ENCODE results near the gene ANTXRL.
"Not testable (repeated sequence)": the region's sequence is repeated elsewhere in the genome, so short reads cannot be mapped to it uniquely, and the experiment has no call there.

Gene ANTXRL

DNA sequence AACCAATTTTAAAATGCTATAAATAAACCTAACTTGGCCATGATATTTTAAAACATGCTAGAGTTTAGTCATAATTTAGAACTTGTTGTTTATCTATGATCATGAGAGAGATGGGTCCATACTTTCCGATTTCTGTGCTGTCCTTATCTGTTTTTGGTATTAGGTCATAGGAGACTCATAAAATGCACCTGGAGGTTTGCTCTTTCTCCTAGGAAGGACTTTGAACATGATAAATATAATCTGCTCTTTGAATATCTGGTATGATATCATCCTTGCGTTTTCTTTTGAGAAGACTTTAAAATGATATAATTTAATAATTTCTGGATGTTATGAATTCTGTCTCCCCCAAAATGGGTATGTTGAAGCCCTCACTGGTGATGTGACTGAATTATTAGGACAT is 9.0 kb upstream of the ANTXRL start:
- DNase-seq, result no peak

DNA sequence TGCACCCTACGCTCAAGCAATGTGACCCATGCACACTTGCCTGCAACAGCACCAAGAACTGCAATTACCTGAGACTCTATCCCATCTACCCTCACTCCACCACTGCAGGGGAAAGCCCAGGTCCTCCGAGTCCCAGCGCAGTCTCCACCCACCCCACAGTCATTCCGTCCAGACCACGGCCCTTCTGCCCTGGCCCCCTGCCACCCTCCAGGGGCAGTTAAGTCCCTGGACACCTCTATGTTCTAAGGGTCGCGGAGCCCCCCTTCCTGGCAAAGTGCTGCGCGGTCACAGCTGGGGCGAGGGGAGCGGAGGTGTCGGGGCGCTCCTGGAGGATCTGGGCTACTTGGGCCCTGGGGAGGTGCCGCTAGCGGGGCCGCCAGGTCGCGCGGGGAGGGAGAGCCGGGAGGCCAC is 4.4 kb upstream of the ANTXRL start:
- DNase-seq, result not testable (repeated sequence)

DNA sequence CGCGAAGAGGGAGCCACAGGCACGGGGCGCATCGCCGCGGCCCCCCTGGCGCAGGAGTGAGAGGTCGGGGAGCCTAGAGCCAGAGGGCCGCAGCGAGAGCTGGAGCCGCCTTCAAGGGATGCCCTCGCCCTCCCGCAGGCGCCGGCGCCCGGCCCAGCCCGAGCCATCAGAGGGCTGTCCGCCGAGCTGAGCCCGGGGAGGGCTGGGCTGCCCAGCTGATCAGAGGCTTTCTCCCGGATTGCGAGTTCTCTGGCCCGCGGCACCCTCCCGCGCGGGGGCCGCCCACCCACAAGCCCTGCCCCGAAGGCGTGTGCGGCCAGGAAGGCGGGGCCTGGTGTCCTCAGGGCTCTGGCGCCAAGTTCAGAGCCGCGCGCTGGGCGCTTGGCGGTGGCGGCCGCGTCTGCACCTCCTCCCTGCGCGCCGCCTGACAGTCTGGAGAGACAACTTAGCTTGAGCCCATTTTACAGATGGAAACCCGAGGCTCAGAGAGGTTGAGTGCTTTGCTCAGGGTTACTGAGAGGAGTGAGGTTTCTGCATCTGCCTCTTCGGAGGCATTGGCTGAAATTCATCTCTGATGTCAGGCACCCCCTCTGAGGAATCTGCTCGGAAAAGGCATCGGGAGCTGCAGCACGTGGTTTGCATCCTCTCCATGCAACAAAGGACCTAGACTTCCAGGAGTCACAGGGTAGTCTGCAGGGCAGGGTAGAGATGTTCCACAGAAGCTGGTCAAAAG is 3.8 kb upstream of the ANTXRL start:
- DNase-seq, result no peak

DNA sequence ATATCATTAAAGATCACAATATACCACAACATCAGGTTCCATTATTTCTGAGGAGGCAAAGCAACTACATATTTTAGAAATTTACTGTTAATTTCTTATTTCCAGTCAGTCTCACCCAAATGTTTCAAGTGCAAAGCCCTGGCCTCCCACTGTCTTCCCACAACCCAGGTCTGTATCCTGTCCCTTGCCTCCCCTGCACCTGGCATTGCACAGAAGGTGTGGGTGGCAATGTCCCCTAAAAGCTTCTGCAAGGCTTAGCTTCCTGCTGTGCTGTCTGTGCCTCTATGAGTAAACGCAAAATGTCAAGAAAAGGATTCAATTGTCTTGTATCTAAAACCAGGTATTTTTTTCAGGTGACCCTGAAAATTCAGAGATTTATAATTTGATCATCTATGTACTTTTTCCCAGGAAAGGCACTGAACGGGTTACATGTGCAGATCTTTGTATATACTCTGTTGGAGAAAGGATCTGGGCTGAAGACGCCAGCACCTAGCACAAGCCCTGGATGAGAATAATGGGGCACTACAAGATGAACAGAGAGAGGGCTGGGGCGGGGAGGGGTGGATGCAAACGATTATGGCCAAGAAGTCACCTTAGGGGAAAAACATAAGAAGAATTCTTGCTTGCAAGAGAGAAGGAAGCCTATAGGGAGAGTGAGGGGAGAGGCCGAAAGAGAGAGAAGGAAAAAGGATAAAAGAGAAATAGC is 3.1 kb upstream of the ANTXRL start:
- DNase-seq, result no peak

- peak; percentile 24 for DNase-seq
Measured at GRCh38 chr10:46284286-46285229, 2.2 kb upstream of the ANTXRL start.

- DNase-seq, result no peak
Measured at GRCh38 chr10:46285300-46285699, 1.5 kb upstream of the ANTXRL start.

DNA sequence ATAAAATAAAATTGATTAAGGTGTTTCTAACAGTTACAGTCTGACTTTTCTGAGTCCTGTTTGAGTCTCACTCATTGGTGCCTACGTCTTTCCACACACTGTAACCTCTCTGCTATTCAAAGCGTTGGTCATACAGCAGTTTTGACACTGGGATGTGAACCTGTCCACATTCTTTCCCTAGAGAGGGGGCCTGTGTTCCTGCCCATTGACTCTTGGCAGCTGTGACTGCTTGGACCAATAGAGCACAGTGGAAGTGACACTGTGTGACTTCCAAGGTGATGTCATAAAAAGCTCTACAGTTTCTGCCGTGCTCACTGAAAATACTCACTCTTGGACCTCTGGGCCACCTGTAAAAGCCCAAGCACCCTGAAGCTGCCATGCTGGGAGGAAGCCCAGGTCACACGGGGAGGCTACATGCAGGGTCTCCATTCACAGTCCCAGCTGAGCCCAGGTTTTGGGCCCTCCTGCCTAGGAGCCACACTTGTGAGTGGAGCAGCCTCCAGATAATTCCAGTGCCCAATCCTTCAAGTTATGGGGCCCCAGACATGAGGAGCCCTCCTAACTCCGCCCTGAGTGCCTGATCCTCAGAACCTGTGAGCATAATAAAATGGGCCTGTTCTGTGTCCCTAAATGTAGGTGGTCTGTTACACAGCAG is 704 bp upstream of the ANTXRL start:
- DNase-seq, result no peak

DNA sequence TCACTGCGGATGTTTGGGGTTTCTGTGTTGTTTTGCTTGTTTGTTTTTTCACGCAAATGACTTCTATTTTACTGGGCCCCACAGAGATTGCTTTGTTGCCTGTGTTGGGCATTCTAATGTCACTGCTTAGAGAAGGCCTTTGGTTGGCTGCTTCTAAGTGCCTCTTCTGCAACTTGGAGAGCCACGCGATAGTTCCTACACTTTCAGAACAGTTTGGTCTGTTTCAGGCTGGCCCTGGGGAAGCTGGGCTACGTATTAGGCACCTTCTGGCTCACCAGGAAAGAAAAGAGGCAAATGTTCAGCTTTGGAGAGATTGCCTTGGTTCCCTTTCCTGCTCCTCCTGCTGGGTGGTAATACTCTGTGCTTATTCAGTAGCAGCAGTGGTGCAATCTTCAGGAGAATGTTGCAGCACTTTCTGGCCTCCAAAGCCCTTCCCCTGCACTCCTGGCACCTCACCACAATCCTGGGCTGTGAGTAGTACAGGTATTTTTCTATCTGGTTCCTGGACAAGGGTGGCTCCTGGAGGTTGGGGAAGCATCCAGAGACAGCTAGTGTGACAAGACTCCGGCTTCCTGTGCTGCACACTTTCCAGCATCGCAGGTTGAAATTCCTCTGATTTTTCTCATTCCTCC is 1.2 kb downstream of the ANTXRL start:
- no peak for DNase-seq

GRCh38 chr10:46288601-46289206 is 1.9 kb downstream of the ANTXRL start:
- no peak for DNase-seq

DNA sequence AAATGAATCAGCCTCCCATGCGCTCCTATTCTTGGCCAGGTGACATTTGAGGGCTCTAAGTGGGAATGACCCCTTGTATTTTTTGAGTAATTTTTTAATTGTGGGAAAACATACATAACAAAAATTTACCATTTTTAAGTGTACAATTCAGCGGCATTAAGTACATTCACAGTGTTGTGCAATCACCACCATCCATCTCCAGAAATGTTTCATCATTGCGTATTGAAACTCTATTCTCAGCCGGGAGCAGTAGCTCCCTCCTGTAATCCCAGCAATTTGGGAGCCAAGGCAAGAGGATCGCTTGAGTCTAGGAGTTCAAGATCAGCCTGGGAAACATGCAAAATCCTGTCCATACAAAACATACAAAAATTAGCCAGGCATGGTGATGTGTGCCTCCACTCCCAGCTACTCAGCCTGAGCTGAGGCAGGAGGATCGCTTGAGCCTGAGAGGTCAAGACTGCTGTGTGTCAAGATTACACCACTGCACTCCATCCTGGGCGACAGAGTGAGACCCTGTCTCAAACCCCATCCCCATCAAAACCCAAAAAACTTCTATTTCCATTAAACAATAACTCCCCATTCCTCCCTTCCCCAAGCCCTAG is 2.5 kb downstream of the ANTXRL start:
- DNase-seq, result no peak

GRCh38 chr10:46290101-46290886 is 3.5 kb downstream of the ANTXRL start:
- DNase-seq, result no peak

DNA sequence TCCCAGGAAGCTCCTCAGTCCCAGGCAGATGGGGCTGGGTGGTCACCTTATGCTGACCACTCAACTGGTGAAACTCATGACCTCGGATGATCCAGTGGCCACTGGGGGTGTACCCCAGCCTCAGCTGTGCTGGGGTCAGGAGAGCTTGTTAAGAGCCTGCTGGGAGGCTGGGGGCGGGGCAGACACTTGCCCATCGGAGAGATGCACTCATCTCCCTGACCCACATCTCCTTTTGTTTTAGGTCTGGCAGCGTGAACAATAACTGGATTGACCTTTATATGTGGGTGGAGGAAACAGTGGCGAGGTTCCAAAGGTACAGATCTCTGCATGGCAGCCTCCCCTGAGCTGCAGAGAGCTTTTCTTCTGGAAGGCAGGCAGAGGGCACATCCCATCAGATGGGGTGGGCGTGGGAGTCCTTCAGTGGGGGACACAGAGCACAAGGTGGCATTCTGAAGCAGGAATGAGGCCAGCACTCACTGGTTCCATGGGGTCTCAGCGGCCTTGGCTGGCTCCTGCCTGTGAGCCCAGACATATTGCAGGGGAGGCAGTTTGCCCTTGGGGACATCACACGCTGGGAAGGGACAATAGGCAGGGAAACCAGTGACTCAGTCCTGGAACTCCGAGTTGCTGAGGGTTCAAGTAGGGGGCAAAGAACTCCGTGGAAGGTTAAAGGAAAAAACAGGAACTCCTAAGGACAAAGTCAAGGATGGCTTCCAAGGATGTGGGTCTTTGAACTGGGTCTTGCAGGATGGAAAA is 5.2 kb downstream of the ANTXRL start:
- no peak for DNase-seq

DNA sequence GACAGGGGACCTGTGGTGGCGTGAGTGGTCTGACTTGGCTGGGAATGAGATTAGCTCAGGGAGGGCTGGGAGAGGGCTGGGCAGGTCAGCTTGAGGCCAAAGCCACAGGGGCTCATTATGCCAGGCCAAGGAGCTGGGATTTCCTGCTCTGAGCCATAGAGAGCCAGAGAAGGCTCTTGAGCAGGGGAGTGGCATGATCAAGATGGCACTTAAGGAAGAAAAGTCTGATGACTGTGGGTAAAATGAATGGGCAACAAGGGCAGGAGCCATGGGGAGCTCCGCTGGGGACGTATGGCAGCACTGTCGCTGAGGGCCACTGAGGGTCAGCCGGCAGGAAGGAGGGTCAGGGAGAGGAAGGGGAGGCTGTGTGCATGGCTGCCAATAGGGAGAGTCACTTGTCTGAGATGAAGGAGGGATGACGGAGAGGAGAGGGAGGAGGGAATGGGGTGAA is 5.8 kb downstream of the ANTXRL start:
- no peak for DNase-seq

DNA sequence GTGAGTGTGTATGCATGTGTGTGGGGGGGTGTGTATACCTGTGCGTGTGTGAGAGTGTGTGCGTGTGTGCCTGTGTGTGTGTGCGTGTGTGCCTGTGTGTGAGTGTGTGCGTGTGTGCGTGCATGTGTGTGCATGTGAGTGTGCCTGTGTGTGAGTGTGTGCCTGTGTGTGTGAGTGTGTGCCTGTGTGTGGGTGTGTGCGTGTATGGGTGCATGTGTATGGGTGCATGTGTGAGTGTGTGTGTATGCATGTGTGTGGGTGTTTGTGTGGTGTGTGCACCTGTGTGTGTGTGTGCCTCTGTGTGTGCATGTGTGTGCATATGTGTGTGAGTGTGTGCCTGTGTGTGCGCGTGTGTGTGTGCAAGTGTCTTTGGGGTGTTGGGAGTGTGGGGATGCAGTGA is 6.4 kb downstream of the ANTXRL start:
- DNase-seq, result no peak

DNA sequence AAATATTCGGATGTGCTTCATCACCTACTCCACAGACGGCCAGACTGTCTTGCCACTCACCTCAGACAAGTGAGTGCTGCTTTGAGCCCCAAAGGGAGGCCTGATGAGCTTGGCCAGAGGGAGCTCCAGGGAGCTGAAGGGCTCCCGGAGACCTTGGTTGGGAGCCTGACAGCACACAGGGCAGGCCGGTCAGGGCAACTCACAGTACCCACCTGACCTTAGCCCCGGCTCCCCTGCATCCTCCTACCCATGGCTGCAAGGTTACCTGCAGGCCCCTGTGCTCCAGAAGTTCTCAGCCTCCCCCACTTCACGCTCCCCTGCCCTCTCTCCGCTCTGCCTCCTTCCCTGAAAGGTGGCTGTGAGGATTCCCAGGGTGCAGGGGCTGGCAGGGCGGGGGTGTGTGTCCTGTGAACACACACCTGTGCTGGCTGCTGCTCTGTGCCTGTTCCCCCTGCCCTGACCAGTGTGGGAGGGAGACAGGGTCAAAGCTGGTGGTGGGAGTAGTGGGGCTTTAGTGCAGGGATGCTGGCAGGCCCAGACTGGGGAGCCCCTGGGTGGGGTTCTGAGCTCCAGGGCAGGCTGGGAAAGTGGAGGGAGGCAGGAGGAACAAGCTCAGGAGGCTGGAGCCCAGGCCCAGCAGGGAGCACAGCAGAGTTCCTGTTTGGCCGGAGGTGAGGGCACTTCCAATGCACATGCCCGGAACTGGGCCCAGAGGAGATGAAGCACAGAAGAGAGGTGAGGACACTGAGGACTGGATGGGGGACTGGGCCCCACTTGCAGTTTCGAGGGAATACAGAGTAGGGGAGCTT is 7.2 kb downstream of the ANTXRL start:
- no peak for DNase-seq

DNA sequence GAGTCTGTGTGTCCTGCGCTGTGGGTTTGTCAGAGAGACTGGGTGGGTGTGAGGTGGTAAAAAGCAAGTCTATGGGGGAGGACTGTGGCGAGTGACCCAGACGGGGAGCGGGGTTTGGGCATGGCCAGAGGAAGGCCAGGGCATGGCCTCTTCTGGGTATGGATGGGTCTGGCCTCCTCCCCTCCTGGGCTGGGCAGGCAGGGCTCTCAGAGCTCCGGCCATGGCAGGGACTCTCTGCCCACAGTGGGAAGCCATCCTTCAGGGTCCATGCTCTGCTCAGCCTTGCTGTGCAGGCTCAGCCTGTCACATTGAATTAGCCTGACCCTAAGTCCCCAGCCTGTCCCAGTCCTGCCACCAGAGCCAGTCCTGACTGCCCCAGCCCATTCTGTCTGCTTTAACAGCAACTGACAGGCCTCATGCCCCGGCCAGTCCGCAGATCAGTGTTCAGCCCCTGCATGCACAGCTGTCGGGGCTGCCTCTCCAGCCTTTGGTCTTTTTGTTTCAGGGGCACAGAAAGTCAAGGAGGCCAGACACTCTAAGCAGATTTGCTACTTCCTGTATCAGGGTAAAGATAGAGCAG is 7.9 kb downstream of the ANTXRL start:
- no peak for DNase-seq

DNA sequence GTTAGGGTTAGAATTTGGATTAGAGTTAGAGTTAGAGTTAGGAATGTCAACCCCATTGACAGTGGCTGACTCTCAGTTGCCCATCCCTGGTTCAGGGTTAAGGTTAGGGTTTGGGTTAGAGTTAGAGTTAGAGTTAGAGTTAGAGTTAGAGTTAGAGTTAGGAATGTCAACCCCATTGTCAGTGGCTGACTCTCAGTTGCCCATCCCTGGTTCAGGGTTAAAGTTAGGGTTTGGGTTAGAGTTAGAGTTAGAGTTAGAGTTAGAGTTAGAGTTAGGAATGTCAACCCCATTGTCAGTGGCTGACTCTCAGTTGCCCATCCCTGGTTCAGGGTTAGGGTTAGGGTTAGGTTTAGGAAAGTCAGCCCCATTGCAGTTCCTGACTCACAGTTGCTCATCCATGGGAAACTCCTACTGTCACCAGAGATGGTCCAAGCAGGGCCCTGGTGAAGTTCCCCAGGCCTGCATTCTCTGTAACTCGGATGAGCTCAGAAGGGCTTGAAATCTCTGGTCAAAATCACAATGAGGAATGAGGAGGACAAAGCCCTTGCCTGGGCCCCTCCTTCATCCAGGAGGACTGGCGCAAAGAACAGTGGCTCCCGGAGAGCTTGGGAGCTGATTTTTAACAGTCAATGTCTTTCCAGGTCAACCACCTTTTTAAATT is 8.7 kb downstream of the ANTXRL start:
- DNase-seq, result not testable (repeated sequence)

- not testable (repeated sequence) for DNase-seq
Measured at GRCh38 chr10:46296086-46296485, 9.3 kb downstream of the ANTXRL start.

All from DMS 273 treated with DMSO at 0.1 percent for 48 hours (cell line).